ENCODE data around the gene BHLHE41.

BHLHE41 gene

DNA sequence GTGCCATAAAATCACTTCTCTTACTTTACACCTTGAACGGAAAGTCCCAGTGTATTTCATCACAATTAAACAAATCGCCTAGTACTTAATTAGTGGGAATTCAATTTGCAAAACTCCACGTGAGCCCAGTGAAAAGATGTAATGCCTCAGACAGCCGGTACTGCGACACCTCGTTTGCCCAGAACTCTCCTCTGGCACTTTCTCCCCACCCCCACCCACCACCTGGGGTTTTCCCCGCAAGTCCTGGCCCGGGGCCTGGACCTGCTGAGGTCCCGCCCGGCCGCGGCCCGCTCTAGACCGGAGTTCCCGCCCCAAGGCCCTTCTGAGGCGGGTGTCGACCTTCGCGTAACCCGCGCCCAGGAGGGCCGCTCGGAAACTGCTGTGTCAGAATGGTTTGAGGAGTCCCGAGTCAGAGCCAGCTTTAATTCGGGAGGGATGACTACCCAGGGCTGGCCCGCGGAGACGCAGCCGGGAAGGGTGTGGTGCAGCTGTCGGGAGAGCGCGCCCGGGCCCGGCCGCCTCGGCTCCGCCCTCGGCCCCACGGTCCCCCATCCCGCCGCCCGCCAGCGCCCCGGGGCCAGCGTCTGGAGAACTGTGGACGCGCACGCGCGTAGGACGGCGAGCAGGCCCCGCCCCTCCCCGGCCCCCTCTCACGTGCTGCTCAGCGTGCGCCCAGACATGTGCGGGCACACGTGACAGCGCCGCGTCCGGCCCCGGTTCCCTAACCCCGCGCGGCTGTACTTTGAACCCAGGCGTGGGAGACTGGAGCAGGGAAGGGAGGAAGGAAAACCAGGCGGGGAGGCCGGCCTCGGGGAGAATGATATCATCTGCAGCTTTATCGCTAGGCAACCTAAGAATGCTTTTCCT is 10.8 kb downstream of the BHLHE41 start:
- DNase-seq = peak; percentile 94

DNA sequence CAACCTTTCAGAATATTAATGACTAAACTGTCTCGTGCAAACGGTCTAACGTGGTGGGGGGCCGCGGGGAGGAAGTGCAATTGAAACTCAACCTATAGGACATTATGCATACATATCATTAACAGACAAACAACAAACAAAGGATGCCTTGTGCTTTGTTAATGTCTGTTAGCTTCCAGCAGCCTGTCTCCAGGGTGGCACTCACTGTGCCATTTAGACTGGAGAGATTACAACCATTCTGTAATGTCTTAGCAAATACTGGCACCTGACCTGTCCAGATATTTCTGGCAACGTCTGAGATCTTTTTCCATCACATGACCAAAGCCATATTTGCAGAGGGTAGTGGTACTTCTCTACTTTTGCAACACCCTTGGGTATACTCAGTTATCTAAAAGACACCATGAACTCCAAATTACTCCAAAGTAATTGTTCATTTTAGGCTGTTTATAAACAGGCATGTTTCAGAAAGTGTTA is 11.6 kb downstream of the BHLHE41 start:
- DNase-seq = peak; percentile 37

DNA sequence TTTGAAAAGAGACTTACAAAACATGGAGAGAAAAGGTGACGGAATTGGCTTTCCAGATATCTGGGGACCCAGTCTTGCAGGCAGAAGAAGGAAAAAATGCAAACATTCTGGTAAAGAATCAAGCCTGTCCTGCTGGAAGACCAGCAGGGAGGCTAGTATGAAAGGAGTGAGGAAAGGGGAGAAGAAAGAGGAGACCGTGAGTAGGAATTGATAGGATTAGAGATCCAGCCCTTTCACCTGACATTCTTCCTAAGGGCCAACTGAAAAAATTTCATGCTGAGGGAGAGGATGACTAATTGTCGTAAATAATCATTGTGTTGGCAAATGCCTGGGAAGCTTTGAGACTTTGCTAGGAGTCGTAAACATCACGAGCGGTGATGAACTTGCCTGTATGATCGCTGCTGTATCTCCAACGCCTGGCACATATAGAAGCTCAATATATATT is 12.1 kb downstream of the BHLHE41 start:
- no peak for DNase-seq

DNA sequence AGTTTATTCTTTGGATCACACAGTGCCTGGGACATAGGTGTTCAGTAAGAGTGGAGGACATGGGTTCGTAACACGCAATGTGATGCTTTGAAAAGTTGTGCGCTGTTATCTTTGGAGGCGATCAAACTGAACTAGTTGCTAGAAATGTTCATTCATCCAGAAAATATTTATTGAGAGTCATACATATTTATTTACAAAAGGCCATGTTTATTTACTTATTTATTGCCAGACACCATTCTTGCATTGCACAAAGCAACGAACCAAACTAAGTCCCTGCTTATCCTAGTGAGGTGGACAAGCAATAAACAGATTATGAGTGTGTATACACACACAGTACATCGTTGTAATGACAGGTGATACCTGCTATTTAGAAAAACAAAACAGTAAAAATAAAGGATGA is 12.6 kb downstream of the BHLHE41 start:
- no peak for DNase-seq

GRCh38 chr12:26109343-26109881 is 15.4 kb downstream of the BHLHE41 start:
- DNase-seq = no peak

GRCh38 chr12:26108915-26109314 is 15.9 kb downstream of the BHLHE41 start:
- no peak for DNase-seq

- no peak for DNase-seq
Observed at GRCh38 chr12:26106347-26106746, 18.5 kb downstream of the BHLHE41 start.

GRCh38 chr12:26102953-26103352 is 21.9 kb downstream of the BHLHE41 start:
- no peak for DNase-seq

DNA sequence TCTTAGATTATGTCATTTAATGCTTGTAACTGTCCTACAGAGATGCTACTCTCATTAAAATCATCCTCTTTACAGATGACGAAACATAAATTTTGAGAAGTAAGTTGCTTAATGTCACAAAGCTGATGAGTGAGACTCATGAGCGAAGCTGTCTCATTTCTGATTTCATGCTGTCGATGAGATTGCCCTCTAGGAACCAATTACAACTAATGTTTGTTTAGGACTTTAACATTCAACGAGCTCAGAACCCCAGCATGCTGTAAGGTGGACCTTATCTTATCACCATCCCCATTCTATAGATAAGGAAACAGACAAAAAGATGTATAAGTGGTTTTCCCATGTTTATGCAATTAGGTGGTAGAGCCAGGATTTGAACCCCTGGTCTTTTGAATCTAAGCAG is 23.1 kb downstream of the BHLHE41 start:
- DNase-seq = no peak

DNA sequence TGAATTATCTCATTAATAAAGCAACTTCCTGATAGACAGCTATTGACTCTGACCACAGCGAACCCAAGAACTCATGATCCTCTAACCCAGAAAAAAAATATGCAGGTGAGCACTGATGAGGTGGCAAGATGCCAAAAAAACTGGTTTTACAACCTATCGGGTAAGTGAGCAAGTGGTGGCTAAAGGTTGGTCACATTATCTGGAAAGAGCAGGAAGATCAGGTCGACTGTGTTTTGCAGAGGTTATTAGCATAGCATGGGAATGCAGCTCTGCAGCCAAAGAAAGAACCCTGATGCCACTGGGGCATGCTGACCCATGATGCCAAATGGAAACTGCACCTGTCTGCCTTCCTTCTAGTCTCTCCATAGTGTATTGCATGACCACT is 23.5 kb downstream of the BHLHE41 start:
- DNase-seq = no peak

GRCh38 chr12:26100666-26101349 is 24.0 kb downstream of the BHLHE41 start:
- no peak for DNase-seq

DNA sequence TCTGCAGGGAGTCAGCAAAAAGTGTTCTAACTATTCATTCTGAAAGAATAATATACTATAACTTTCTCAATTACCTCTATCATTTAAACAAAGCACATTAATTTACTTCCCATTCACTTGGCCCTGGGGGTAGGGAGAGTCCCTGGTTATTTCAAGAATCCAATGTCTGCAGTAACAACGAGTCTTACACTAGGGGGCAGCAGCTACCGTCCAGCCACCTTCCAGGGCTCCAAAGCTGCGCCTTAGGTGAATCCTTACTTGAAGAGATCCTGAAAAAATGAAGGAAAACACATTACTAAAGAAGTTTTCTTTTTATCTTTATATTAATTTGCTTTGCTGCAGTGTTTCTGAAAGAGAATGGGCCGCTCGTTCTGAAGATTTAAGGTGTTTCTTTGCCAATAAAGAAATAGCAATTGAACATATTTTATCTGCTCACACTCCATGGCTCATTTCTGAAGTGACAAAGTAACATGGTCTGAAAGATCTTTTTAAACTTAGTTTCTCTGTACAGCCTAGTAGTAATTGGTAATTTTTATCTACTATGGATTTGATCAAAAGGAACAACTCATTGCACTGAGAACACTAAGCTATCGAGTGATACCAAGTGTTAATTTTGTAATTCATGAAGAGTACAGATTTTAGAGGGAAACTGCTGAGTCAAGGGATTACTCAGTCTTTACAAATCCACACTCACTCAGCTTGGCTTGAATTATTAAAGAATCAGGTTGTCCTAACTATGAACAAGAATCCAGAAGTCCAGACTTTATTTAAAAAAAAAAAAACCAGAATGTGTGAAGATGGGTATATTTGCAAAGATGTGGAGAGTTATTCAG is 27.6 kb downstream of the BHLHE41 start:
- DNase-seq = peak; percentile 87

DNA sequence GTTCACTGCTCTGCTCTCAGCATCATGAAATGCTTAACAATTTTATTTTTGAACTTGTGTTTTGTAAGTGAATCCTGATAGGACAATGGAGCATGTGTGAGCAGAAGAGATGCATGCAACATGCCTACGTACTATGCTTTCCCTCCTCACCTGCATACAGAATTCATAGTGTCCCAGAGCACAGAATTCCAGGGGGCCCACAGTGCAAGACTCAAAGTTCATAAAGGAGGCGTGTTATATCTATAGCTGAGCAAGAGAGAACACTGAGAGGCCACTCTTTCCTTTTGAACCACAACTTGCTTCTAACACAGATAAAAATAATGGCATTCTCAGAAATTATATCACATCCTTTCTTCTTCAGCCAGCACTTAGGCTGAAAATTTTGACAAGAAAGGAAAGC is 28.8 kb downstream of the BHLHE41 start:
- DNase-seq = no peak

GRCh38 chr12:26095186-26095585 is 29.7 kb downstream of the BHLHE41 start:
- DNase-seq = no peak

- DNase-seq = no peak
Observed at GRCh38 chr12:26092346-26093105, 32.3 kb downstream of the BHLHE41 start.

GRCh38 chr12:26091822-26092221 is 33.0 kb downstream of the BHLHE41 start:
- peak; percentile 53 for DNase-seq

- DNase-seq = no peak
Observed at GRCh38 chr12:26090836-26091510, 33.9 kb downstream of the BHLHE41 start.

DNA sequence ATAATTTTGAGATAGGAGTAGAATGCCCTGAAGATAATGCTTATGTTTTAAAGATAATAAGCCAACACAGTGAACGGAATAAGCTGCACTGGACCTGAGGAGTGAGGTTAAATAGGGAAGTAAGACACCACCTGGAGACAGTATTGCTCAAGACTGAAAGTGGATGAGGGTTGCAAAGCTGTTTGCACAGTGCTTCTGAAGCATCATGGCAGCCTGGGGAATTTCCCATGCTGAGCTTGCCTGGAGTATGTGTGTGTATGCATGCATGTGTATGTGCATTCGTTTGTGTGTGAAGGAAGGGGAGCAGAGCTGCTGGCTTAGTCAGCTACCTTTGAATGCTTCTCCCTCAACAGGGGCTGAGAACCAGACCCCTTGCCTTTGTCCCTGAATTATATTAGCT is 35.8 kb downstream of the BHLHE41 start:
- DNase-seq = no peak

- no peak for DNase-seq
Observed at GRCh38 chr12:26086936-26087335, 37.9 kb downstream of the BHLHE41 start.

DNA sequence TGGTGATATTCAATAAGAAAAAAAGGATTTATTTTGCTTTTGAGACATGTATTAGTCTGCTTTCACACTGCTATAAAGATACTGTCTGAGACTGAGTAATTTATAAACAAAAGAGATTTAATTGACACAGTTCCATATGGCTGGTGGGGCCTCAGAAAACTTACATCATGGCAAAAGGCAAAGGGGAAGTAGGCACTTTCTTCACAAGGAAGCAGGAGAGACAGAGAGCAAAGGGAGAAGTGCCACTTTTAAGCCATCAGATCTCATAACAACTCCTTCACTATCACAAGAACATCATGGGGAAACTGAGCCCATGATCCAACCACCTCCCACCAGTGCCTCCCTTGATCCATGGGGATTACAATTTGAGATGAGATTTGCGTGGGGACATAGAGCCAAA is 43.9 kb downstream of the BHLHE41 start:
- DNase-seq = no peak

DNA sequence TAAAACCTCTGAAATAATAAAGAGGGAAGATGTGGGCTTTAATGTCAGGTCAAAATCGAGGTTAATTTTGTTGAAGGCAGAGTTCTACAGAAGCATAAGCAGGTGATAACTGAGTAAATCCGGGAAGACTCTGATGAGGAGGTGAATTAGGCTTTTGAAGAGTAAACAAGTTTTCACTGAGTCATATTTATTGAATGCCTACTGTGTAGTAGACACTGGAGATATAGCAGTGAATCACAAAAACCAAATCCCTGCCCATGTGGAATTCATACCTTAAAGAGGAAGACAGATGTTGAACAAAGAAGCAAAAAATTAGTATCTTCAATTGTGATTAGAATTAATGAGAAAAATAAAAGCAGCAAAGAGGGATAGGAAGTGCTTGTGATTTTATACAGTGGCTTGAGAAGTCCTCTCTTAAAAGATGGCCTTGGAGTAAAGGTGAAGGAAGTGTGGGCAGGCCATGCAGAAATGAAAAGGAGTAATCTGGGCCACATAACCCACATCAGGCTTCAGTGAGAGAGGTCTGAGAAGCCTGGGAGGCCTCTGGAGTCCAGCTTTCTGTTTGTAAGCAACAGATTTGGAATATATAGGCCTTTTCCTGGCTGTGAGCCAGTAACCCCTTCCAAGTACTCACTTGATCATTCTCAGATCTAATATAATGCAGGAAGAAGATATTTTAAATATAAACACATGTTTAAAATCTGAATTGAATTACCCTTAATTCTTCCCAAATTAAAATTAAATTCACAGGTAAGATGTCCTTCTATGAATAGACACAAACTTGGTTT is 46.7 kb downstream of the BHLHE41 start:
- peak; percentile 29 for DNase-seq
